OCI-LY1 (cell line): ENCODE results near the gene ETFB.

Source experiments
- H2AFZ ChIP-seq: fragments of 200-600 bp; sonication (generic), shearing (Covaris generic); 2 replicates; pipeline ENCODE4 v1.6.0; 2014; ENCODE audit warnings: antibody characterized with exemption, mild to moderate bottlenecking, low read length
- H3F3A ChIP-seq: fragments of 200-600 bp; sonication (generic), shearing (Covaris generic); 2 replicates; pipeline ENCODE4 v1.6.0; 2014; ENCODE audit warnings: mild to moderate bottlenecking, antibody characterized with exemption, low read length, moderate library complexity; ENCODE audit not compliant: insufficient read depth
- H3K27ac ChIP-seq: fragments of 200-600 bp; sonication (generic); 2 replicates; pipeline ENCODE4 v1.5.1; 2014; ENCODE audit warnings: low read length, mixed run types, mild to moderate bottlenecking, low read depth; ENCODE audit not compliant: poor library complexity, severe bottlenecking
- H3K27me3 ChIP-seq: fragments of 200-600 bp; sonication (generic); 2 replicates; pipeline ENCODE4 v1.6.0; 2014; ENCODE audit warnings: antibody characterized with exemption, mild to moderate bottlenecking, low read length, moderate library complexity; ENCODE audit not compliant: insufficient read depth
- H3K36me3 ChIP-seq: fragments of 200-600 bp; sonication (generic); 2 replicates; pipeline ENCODE4 v1.6.1; 2014; ENCODE audit warnings: mild to moderate bottlenecking, antibody characterized with exemption, low read length, moderate library complexity, mixed read lengths; ENCODE audit not compliant: insufficient read depth
- H3K4me1 ChIP-seq: fragments of 200-600 bp; sonication (generic); 2 replicates; pipeline ENCODE4 v1.5.1; 2014; ENCODE audit warnings: mild to moderate bottlenecking, low read length, moderate library complexity; ENCODE audit not compliant: insufficient read depth, severe bottlenecking
- H3K4me2 ChIP-seq: fragments of 200-600 bp; sonication (generic), shearing (Covaris generic); 2 replicates; pipeline ENCODE4 v1.6.1; 2014; ENCODE audit warnings: low read length
- H3K4me3 ChIP-seq: fragments of 200-600 bp; sonication (generic); 2 replicates; pipeline ENCODE4 v1.5.1; 2014; ENCODE audit warnings: low read length, low read depth, mild to moderate bottlenecking, mixed read lengths; ENCODE audit not compliant: poor library complexity, severe bottlenecking
- H3K79me2 ChIP-seq: fragments of 200-600 bp; shearing (Covaris generic); 2 replicates; pipeline ENCODE4 v1.6.1; 2016; ENCODE audit warnings: mixed run types, low read length, mixed read lengths; ENCODE audit not compliant: insufficient read depth
- H3K9ac ChIP-seq: fragments of 200-600 bp; sonication (generic), shearing (Covaris generic); 2 replicates; pipeline ENCODE4 v1.6.1; 2014; ENCODE audit warnings: mild to moderate bottlenecking, low read length, mixed read lengths
- H3K9me2 ChIP-seq: fragments of 200-600 bp; sonication (generic), shearing (Covaris generic); 2 replicates; pipeline ENCODE4 v1.6.1; 2014; ENCODE audit warnings: low read depth, mild to moderate bottlenecking, low read length, mixed read lengths
- H3K9me3 ChIP-seq: fragments of 200-600 bp; shearing (Covaris generic); 2 replicates; pipeline ENCODE4 v1.6.1; 2014; ENCODE audit warnings: low read length, mixed read lengths
- H4K20me1 ChIP-seq: fragments of 200-600 bp; sonication (generic), shearing (Covaris generic); 2 replicates; pipeline ENCODE4 v1.6.0; 2016; ENCODE audit warnings: mild to moderate bottlenecking, low read length; ENCODE audit not compliant: insufficient read depth
- EZH2 ChIP-seq: fragments of 200-600 bp; sonication (generic), shearing (Covaris generic); IDR thresholded peaks from 2 replicates; pipeline ENCODE4 v1.8.0; 2017; ENCODE audit warnings: borderline replicate concordance, mixed run types, mild to moderate bottlenecking, antibody characterized with exemption, low read length, moderate library complexity, mixed read lengths
- TF ChIP-seq, protein P1 (sequence below): fragments of 200-600 bp; sonication (generic), shearing (Covaris generic); IDR thresholded peaks from 2 replicates; pipeline ENCODE4 v1.5.1; 2017; ENCODE audit warnings: mild to moderate bottlenecking, antibody characterized with exemption, low read length, moderate library complexity, mixed read lengths

The ETFB gene

DNA sequence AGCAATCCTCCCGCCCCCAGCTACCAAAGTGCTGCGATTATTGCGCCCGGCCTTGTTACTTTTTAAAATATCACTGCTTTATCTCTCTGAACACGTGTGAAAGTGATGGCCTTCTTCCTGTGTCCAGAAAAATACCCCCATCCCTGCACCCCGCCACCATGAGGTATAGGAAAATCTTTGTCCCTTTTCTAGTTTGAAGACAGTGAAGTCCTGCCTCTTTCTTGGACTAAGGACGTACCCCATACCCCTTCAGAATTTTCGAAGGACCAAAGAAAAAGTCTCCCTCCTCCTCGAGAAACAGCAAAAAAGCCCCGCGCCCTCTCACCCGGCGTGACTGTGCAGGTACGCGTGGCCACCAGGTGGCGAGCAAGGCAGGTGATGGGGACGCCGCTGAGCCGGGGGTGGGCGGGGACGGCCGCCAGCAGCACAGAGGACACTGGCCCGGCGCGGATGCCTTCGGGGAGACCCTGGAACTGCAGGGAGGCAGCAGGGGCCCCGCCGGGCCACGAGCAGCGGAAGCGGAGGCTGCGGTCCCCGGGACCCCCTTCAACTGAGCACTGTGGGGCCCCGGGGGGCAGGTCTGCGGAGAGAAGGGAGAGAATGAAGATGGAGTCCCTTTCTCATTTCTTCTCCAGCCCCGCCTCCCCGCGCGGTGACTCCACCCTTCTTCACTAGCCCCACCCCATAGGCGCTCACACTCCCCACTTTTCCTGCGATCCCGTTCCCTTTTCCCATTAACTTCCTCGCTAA lies 27.4 kb downstream of the ETFB start:
- Histone ChIP-seq H2AFZ (peak overlapping the region; percentile 75; the same call in 1 of the 2 replicates), H3K27ac (no peak overlapping the region)

DNA sequence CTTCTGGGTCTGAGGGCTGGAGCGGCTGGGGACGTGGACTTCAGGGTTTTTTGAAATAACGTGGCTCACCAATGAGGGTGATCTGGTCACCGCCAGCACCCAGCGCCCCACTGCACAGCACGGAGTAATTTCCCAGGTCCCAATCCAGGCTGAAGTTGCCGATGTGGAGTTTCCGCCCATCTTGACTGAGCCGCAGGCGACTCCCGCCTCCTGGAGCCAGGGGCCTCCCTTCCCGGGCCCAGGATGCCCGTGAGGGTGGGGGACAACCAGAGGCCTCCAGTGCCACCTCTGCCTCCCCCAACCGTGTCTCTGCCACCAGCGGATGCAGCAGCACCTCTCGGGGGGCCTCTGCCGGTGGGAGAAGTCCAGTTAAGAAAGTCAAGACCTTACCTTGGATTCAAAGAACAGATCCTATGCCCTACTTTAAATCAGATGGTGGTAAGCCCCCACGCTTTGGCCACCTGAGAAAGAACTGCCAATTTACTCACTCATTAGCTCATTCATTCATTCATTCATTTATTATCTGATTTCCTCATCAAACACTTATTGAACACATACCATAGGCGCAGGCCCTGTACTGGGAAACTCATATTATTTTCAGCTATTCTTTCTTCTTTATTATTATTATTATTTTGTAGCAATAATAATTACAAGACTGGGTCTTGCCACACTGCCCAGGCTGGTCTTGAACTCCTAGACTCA lies 28.2 kb downstream of the ETFB start:
- no peak overlapping the region for H3K4me3 ChIP-seq

More for the DNA sequence above, 27.4 kb downstream of the ETFB start:
- Histone ChIP-seq H3K4me1 (peaks cover 10% of the 10 kb centered on the region), H3K4me2 (peak overlapping the region; percentile 80), H3K9me2 (no peaks in the 10 kb centered on the region), H4K20me1 (no peaks in the 10 kb centered on the region), H3K36me3 (no peaks in the 10 kb centered on the region), H3K9me3 (no peaks in the 10 kb centered on the region), H3F3A (no peaks in the 10 kb centered on the region), H3K27me3 (no peaks in the 10 kb centered on the region), H3K4me3 (peak overlapping the region; percentile 68), H3K9ac (peak overlapping the region; percentile 38; the same call in 1 of the 2 replicates), H3K79me2 (no peaks in the 10 kb centered on the region)
- TF ChIP-seq EZH2 = no peak
- TF ChIP-seq, protein P1, sequence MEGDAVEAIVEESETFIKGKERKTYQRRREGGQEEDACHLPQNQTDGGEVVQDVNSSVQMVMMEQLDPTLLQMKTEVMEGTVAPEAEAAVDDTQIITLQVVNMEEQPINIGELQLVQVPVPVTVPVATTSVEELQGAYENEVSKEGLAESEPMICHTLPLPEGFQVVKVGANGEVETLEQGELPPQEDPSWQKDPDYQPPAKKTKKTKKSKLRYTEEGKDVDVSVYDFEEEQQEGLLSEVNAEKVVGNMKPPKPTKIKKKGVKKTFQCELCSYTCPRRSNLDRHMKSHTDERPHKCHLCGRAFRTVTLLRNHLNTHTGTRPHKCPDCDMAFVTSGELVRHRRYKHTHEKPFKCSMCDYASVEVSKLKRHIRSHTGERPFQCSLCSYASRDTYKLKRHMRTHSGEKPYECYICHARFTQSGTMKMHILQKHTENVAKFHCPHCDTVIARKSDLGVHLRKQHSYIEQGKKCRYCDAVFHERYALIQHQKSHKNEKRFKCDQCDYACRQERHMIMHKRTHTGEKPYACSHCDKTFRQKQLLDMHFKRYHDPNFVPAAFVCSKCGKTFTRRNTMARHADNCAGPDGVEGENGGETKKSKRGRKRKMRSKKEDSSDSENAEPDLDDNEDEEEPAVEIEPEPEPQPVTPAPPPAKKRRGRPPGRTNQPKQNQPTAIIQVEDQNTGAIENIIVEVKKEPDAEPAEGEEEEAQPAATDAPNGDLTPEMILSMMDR = peak; percentile 90

DNA sequence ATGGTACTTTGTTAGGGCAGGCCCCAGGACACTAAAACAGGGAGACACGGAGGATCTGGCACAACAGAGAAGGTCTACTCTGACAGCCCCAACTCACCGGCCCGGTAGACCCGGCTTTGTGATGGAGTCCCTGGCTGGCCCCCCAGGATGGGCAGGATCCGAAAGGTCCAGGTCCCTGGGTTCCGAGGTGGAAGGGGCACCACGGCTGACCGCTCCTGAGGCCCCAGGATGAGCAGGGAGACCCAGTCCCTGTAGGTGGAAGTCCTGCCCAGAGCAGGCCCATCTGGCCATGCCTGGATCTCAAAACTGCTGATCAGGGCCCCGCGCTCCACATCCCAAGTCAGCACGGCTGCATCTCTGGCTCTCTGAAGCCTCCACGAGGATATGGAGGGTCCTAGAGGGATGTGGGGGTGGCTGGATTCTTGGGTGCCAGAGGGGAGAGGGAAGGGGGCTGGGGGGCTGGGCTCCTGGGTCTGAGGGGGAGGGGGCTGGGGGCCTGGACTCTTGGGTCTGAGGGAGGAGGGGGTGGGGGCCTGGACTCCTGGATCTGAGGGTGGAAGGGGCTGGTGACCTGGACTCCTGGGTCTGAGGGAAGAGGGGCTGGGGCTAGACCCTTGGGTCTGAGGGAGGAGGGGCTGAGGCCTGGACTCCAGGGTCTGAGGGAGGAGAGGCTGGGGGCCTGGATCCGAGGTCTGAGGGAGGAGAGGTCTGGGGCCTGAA lies 28.9 kb downstream of the ETFB start:
- Histone ChIP-seq H4K20me1 (no peaks in the 10 kb centered on the region), H3K9ac (no peak overlapping the region), H3K9me3 (no peaks in the 10 kb centered on the region), H2AFZ (no peak overlapping the region), H3K36me3 (no peaks in the 10 kb centered on the region), H3K4me3 (no peak overlapping the region), H3K4me1 (peaks cover 10% of the 10 kb centered on the region), H3K27ac (no peak overlapping the region), H3K9me2 (no peaks in the 10 kb centered on the region), H3K27me3 (no peaks in the 10 kb centered on the region), H3F3A (no peaks in the 10 kb centered on the region), H3K79me2 (no peaks in the 10 kb centered on the region), H3K4me2 (no peak overlapping the region)
- TF ChIP-seq EZH2 = no peak
- TF ChIP-seq, protein P1 = no peak

More for the DNA sequence above, 28.2 kb downstream of the ETFB start:
- H3K79me2 ChIP-seq = no peaks in the 10 kb centered on the region
- no peak overlapping the region for H3K27ac ChIP-seq
- peak overlapping the region; percentile 31; the same call in 1 of the 2 replicates for H3K9ac ChIP-seq
- H4K20me1 ChIP-seq = no peaks in the 10 kb centered on the region
- TF ChIP-seq, protein P1 = no peak
- no peak for TF ChIP-seq EZH2
- H3K4me2 ChIP-seq = peak overlapping the region; percentile 80; the same call in 1 of the 2 replicates
- H3K9me3 ChIP-seq = no peaks in the 10 kb centered on the region
- no peaks in the 10 kb centered on the region for H3F3A ChIP-seq
- H3K27me3 ChIP-seq = no peaks in the 10 kb centered on the region
- H3K36me3 ChIP-seq = no peaks in the 10 kb centered on the region
- H3K4me1 ChIP-seq = peaks cover 10% of the 10 kb centered on the region
- H2AFZ ChIP-seq = peak overlapping the region; percentile 75; the same call in 1 of the 2 replicates
- H3K9me2 ChIP-seq = no peaks in the 10 kb centered on the region
